Skeletal muscle tissue (tissue), 4 donors: Measurements from ENCODE around the gene SYS1. TPM values are rescaled to one million over a fixed set of nuclear protein-coding genes. Genes with fewer than 3 reads are reported as not detected.
A peak's percentile ranks its signal among the peaks of the same experiment; 100 is the strongest.

Experiments
- H3K27ac ChIP-seq: one replicate; pipeline ENCODE4 v1.7.0; 2013; ENCODE audit warnings: mild to moderate bottlenecking, low read depth, low read length, inconsistent platforms
- H3K27me3 ChIP-seq, 3 donors: one replicate each; pipeline ENCODE4 v1.7.0; 2013; ENCODE audit warnings: low read length in 3 of 3; ENCODE audit not compliant: control insufficient read depth in 3 of 3, insufficient read depth in 3 of 3
- H3K36me3 ChIP-seq, 3 donors: one replicate each; pipeline ENCODE4 v1.7.0; 2013; ENCODE audit warnings: low read length in 3 of 3; ENCODE audit not compliant: control insufficient read depth in 3 of 3, insufficient read depth in 3 of 3
- H3K4me1 ChIP-seq, 3 donors: one replicate each; pipeline ENCODE4 v1.7.0; 2013; ENCODE audit warnings: low read length in 3 of 3, mild to moderate bottlenecking in 3 of 3; ENCODE audit not compliant: control insufficient read depth in 3 of 3, insufficient read depth in 3 of 3
- H3K4me3 ChIP-seq, 3 donors: one replicate each; pipeline ENCODE4 v1.7.0; 2013; ENCODE audit warnings: low read length in 3 of 3
- H3K9ac ChIP-seq, 3 donors: one replicate each; pipeline ENCODE4 v1.7.0; 2013; ENCODE audit warnings: low read length in 3 of 3, mild to moderate bottlenecking in 3 of 3, moderate library complexity in 2 of 3, low read depth in 1 of 3
- H3K9me3 ChIP-seq, 3 donors: one replicate each; pipeline ENCODE4 v1.7.0; 2013; ENCODE audit warnings: low read length in 3 of 3; ENCODE audit not compliant: control insufficient read depth in 3 of 3
- total RNA-seq: library from RNA; depleted of rRNA; stranded (reverse); fragments of >200 nt; gene quantifications from one replicate; pipeline ENCODE4 v1.2.3, GENCODE V29; 2014
- donor health status: Osteomylitis.

Gene SYS1
- total RNA-seq, 1 donor from 2014 or later, result 13.6 TPM

DNA sequence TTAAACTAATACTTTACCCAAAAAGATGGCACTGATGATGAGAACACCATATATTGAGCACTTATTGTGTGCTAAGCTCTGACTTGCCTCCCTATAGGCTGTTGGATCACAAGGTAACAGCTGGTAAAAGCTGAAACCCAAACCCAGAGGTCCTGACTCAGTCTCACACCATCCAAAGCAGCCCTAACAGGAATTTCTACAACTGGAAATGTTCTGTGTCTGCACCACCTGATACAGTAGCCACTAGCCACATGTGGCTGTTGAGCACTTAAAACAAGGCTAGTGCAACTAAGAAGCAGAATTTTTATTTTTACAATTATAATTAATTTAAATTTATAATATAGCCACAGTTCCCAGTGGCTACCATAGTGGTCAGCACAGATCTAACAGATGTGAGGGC, 39.2 kb upstream of the SYS1 start:
- H3K36me3 ChIP-seq, result peaks cover 20 to 28% (median 27%) of the 10 kb centered on the region in 3 donors
- no peak overlapping the region for H3K9ac ChIP-seq
- peaks cover 0 to under 1% (median 0%) of the 10 kb centered on the region in 3 donors for H3K27me3 ChIP-seq
- H3K27ac ChIP-seq, result peak overlapping the region; percentile 19
- no peaks in the 10 kb centered on the region for H3K9me3 ChIP-seq
- no peak overlapping the region for H3K4me3 ChIP-seq
- H3K4me1 ChIP-seq, result peaks cover 0 to 1% (median under 1%) of the 10 kb centered on the region in 3 donors

DNA sequence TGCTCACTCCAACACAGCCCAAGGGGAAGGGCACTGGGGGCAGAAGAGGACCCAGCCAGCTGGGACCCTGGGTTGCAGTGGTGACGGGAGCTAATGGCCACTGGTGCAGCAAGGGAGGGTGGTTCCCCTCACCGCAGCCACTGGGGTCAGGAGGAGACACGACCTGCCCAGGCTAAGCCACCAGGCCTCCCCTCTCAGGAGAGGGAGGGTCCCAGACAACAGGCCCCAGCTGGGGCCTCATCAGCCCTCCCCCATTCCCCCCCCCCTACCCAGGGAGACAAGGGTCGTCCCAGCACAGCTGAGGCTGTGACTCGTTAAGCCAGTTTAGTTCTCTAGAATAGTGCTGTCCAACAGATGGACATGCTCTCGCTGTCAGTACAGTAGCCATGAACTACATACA, 37.6 kb upstream of the SYS1 start:
- Histone ChIP-seq H3K27ac (no peak overlapping the region), H3K9me3 (no peaks in the 10 kb centered on the region), H3K9ac (no peak overlapping the region), H3K27me3 (no peaks in the 10 kb centered on the region), H3K36me3 (peaks cover 36 to 43% (median 43%) of the 10 kb centered on the region in 3 donors), H3K4me3 (no peak overlapping the region), H3K4me1 (peaks cover 0 to 7% (median 2%) of the 10 kb centered on the region in 3 donors)

DNA sequence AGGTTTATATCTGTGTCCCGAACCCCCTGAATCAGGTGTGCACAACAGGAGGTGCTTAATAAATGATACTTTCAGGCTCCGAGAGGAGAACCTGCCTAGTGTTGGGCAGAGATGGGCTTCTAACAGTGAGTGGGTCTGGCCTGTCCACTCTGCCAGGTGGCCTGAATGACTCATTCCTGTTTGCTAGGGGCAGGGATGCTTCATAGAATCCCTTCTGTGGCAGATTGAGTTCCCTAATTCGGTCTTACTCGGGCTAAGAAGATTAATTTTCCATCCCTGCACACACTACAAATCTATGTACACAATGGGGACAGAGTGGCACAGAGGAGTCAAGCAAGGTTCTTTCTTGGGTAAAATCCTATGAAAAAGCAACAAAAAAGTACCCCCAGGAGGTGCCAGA, 34.5 kb upstream of the SYS1 start:
- Histone ChIP-seq H3K9me3 (no peaks in the 10 kb centered on the region), H3K27ac (no peak overlapping the region), H3K4me1 (peaks cover 0 to 7% (median 2%) of the 10 kb centered on the region in 3 donors), H3K27me3 (no peaks in the 10 kb centered on the region), H3K4me3 (no peak overlapping the region), H3K9ac (no peak overlapping the region), H3K36me3 (peaks cover 55 to 67% (median 65%) of the 10 kb centered on the region in 3 donors)

DNA sequence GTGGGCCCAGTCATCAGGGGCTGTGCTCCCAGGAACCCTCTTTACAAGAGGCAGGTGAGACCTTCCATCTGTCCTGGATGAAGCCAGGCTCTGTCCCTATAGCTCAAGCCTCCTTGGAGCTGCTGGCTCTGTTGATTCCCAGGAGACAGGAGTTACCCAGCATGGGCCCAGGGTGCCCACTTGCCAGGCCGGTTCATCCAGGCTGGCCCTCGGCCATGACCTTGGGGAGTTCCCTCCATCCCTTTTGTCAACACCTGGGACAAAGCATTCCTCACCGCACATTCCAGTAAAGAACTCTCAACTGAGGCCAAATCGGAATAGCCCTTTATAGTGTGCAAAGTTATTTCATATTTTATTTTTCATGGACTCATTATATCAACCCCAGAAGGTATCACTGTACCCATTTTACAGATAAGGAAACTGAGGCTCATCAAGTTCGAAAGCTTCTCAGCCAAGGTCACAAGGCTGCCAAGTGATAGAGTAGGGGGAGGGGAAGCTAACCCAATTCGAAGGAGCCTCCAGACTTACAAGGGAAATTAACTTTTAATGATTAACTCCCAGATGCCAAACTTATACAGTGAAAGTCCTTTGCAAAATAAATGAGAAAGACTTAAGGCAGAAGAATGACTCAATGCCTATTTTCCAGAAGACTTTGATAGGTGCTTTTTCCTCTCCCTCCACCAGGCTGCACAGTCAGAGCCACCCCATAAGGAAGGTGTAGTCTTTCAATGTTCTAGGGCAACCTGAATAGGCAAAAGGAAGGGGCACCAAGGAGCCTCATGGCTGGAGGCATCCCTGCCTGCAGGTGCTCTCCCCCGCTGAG, 33.2 kb upstream of the SYS1 start:
- Histone ChIP-seq H3K4me3 (no peak overlapping the region), H3K27me3 (no peaks in the 10 kb centered on the region), H3K36me3 (peaks cover 55 to 68% (median 68%) of the 10 kb centered on the region in 3 donors), H3K9ac (no peak overlapping the region), H3K4me1 (peaks cover 0 to 7% (median 2%) of the 10 kb centered on the region in 3 donors), H3K9me3 (no peaks in the 10 kb centered on the region), H3K27ac (no peak overlapping the region)

DNA sequence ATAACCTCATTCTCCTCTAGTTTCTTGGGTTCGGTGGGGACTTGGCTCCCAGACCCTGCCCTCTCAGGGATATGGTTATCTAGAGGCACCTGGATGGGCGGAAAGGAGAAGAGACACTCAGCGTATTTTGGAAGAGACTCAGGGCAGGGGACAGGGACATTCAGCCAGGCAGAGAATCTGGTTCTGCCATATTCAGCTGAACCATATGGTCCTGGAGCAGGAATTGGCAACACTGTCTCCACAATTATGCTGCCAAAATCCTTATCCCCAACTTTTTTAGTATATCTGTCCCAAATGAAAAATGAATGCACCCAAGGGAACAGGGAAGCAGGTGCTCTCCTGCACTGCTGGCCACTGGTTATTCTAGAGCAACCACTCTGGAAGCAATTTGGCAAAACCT, 32.5 kb upstream of the SYS1 start:
- H3K27ac ChIP-seq, result no peak overlapping the region
- no peak overlapping the region for H3K9ac ChIP-seq
- H3K27me3 ChIP-seq, result no peaks in the 10 kb centered on the region
- H3K9me3 ChIP-seq, result no peaks in the 10 kb centered on the region
- H3K4me3 ChIP-seq, result no peak overlapping the region
- H3K4me1 ChIP-seq, result peaks cover 0 to 7% (median 2%) of the 10 kb centered on the region in 3 donors
- peaks cover 61 to 75% (median 69%) of the 10 kb centered on the region in 3 donors for H3K36me3 ChIP-seq

DNA sequence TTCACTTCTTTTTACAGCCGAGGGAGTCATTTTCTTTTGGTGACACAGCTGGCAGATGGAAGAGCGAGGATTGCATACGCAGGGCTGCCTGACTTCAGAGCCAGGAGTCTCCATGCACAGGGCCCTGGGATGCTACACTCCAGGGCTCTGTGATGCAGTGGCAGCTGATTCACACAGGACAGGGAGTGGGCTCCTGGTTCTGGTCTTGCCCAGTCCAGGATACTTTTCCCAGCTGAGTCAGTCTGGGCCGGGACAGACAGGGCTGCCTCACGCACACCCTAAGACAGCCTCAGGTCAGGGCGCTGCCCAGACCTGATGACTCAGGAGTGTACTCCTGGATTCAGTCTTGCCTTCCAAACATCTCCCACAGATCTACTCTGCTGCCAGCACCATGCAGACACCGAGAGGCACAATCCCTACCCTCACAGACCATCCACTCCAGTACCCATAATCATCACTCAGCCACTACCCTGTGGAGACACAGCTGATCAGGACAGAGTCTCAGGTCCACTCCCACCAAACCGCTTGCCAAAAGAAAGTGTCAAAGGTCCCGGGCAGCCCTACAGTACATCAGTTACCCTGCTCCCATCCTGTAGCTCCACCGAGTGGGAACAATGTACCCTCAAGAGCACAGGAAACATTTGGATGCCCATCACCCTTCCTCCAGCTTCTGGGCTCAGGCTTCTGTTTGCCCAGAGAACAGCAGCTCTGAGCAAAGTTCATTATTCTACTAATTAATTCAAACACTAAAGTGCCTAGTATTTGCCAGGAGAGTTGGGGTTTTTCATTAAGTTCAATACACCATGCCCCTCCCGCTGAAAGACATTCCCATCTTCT, 26.2 kb upstream of the SYS1 start:
- Histone ChIP-seq H3K9ac (peak overlapping the region; percentile 38 to 74 (median 58)), H3K27ac (peak overlapping the region; percentile 96), H3K9me3 (no peaks in the 10 kb centered on the region), H3K4me1 (peaks cover 53 to 60% (median 54%) of the 10 kb centered on the region in 3 donors), H3K27me3 (no peaks in the 10 kb centered on the region), H3K4me3 (peak overlapping the region in 2 of 3 donors; percentile 37 to 52), H3K36me3 (peaks cover 19 to 29% (median 27%) of the 10 kb centered on the region in 3 donors)

DNA sequence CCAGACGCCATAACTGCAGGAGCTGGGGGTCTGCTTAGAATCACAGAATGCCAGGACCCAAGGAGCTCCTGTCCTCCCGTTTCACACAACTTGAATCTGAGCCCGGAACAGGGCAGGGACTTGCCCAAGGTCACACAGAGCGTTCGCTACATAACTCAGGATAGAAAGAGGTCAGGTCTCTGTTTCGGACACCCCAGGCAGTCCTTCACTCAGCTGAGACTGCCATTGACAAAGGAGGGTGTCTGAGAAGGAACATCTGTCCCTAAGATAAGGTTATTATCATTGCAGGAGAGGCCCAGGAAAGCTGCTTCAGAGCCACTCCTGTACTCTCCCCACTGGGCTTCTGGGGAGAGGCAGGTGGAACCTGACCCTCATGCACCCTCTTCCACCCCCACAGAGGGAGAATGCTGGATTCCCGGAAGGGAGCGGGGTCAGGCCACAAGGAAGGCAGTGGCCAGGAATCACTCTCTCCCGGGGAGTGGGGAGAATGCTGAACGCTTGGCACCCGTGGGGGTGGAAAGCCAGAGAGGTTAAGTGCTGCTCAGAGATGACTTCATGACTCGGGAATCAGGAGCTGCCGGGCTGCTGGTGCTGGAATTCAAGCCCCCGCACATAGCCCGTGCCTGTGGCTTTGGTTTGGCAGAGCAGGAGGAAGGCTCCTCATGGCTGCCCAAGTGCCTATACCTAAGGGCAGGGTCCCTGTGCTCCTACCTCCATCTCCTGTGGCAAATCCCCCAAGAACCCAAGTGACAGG, 25.4 kb upstream of the SYS1 start:
- Histone ChIP-seq H3K9ac (peak overlapping the region; percentile 38 to 74 (median 58)), H3K27me3 (no peaks in the 10 kb centered on the region), H3K4me3 (peak overlapping the region; percentile 15 to 52 (median 37)), H3K4me1 (peaks cover 61 to 66% (median 61%) of the 10 kb centered on the region in 3 donors), H3K36me3 (peaks cover 16 to 24% (median 22%) of the 10 kb centered on the region in 3 donors), H3K27ac (peak overlapping the region; percentile 96), H3K9me3 (no peaks in the 10 kb centered on the region)

DNA sequence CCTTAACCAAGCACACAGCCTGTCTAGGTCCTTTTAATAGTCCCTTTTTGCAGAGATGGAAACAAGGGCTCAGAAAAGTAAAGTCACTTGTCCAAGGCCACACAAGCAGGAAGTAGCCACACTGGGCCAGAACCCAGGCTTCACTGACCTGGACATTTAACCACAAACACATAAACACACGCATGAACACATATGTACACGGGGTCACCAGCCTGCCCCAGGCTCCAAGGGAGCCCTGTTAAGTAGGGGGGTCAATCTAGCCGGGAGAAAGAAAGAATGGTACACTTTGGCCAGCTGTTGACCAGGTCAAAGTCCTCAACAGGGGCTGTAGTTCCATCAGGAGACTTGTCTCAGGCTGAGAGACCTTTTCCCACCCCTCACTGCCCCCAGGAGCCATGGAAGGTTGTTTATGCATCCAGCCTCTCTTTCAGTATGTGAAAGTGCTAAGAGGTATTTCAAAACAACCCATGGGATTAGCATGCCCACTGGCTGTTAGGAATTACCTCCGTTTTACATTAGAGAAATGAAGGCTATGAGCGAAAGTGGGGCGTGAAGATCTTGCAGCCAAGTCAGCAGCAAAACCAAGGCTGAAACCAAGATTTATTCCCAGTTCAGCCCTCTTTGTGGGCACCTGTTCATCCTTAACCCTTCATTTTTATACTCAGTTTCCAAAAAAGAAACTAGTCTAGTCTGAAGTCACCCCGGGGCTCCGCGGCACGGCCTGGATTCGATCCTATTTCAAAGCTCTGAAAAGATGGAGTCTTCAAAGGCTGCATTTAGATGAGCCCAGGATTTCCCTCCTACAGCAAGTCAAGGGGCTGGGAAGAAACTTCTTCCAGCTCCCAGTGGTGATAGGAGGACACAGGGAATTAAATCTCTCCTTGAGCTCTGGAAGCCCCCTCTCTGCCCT, 24.6 kb upstream of the SYS1 start:
- H3K4me1 ChIP-seq, result peaks cover 69 to 75% (median 70%) of the 10 kb centered on the region in 3 donors
- H3K4me3 ChIP-seq, result peak overlapping the region; percentile 15 to 41 (median 37)
- peak overlapping the region; percentile 51 to 74 (median 60) for H3K9ac ChIP-seq
- H3K27ac ChIP-seq, result peak overlapping the region; percentile 96
- H3K27me3 ChIP-seq, result no peaks in the 10 kb centered on the region
- peaks cover 12 to 17% (median 16%) of the 10 kb centered on the region in 3 donors for H3K36me3 ChIP-seq
- H3K9me3 ChIP-seq, result no peaks in the 10 kb centered on the region
